Hepatocyte (in vitro differentiated cells): ENCODE measurements around the gene PTPRQ. TPM values are rescaled to one million over a fixed set of nuclear protein-coding genes. Genes with fewer than 3 reads are reported as not detected.

Experiments used
- DNase-seq: peaks from one replicate; pipeline ENCODE4 v3.0.0-alpha.2; 2016; ENCODE audit warnings: low spot score
- H2AFZ ChIP-seq: fragments of 200-600 bp; sonication (generic); 2 replicates; pipeline ENCODE4 v1.6.0; 2016; ENCODE audit warnings: antibody characterized with exemption, mild to moderate bottlenecking
- H3K27ac ChIP-seq: fragments of 200-600 bp; sonication (generic); 2 replicates; pipeline ENCODE4 v1.5.1; 2016; ENCODE audit warnings: mild to moderate bottlenecking
- H3K27me3 ChIP-seq: fragments of 200-600 bp; sonication (generic); 2 replicates; pipeline ENCODE4 v1.6.1; 2016
- H3K36me3 ChIP-seq: fragments of 200-600 bp; sonication (generic); replicated peaks from 2 replicates; pipeline ENCODE4 v1.5.1; 2016; ENCODE audit warnings: low read depth; ENCODE audit not compliant: insufficient read depth
- H3K4me1 ChIP-seq: fragments of 200-600 bp; sonication (generic); 2 replicates; pipeline ENCODE4 v1.5.1; 2016; ENCODE audit warnings: mild to moderate bottlenecking, moderate library complexity; ENCODE audit not compliant: insufficient read depth
- H3K4me2 ChIP-seq: fragments of 200-600 bp; sonication (generic); 2 replicates; pipeline ENCODE4 v1.6.0; 2016
- H3K4me3 ChIP-seq: fragments of 200-600 bp; sonication (generic); 2 replicates; pipeline ENCODE4 v1.5.1; 2016; ENCODE audit warnings: mild to moderate bottlenecking
- H3K79me2 ChIP-seq: fragments of 200-600 bp; sonication (generic); 2 replicates; pipeline ENCODE4 v1.6.0; 2017; ENCODE audit warnings: mild to moderate bottlenecking
- H3K9me2 ChIP-seq: fragments of 200-600 bp; sonication (generic); replicated peaks from 2 replicates; pipeline ENCODE4 v1.6.0; 2017; ENCODE audit warnings: mild to moderate bottlenecking; ENCODE audit not compliant: insufficient read depth
- H3K9me3 ChIP-seq: fragments of 200-600 bp; sonication (generic); 2 replicates; pipeline ENCODE4 v1.5.1; 2016; ENCODE audit warnings: low read depth, mild to moderate bottlenecking
- H4K20me1 ChIP-seq: fragments of 200-600 bp; sonication (generic); 2 replicates; pipeline ENCODE4 v1.6.0; 2016; ENCODE audit warnings: mild to moderate bottlenecking; ENCODE audit not compliant: insufficient read depth, poor library complexity, severe bottlenecking
- EZH2 ChIP-seq: fragments of 200-600 bp; sonication (generic); IDR thresholded peaks from 2 replicates; pipeline ENCODE4 v1.6.1; 2016; ENCODE audit warnings: antibody characterized with exemption, mild to moderate bottlenecking, borderline replicate concordance
- EZH2phosphoT487 ChIP-seq: fragments of 200-600 bp; sonication (generic); IDR thresholded peaks from one replicate; pipeline ENCODE4 v1.6.1; 2018; ENCODE audit warnings: antibody characterized with exemption, mild to moderate bottlenecking, low read depth, moderate library complexity; ENCODE audit not compliant: unreplicated experiment, severe bottlenecking
- WGBS: methylation state at CpG from one replicate; pipeline ENCODE4 v1.1.6; 2016; ENCODE audit warnings: low lambda C conversion rate; ENCODE audit errors: missing lambda C conversion rate; 5-methylcytosine and 5-hydroxymethylcytosine counted together
- polyA plus RNA-seq: library from polyadenylated mRNA; unstranded; fragments of >200 nt; fragmentation: Nextera tagmentation; extraction: Ambion mirVana; gene quantifications from 2 replicates; pipeline ENCODE4 v1.2.1, GENCODE V29; 2016
- total RNA-seq: library from RNA; depleted of rRNA; stranded (reverse); fragments of >200 nt; gene quantifications from 2 replicates; pipeline ENCODE4 v1.2.3, GENCODE V29; 2014
- TF ChIP-seq, protein P1 (sequence below): fragments of 200-600 bp; sonication (generic); IDR thresholded peaks from 2 replicates; pipeline ENCODE4 v1.5.1; 2016; ENCODE audit warnings: antibody characterized with exemption, mild to moderate bottlenecking; ENCODE audit not compliant: poor library complexity

The PTPRQ gene
- total and polyA plus RNA-seq, 2 experiments from 2014 or later, result 0.03 TPM; not detected in 1

DNA sequence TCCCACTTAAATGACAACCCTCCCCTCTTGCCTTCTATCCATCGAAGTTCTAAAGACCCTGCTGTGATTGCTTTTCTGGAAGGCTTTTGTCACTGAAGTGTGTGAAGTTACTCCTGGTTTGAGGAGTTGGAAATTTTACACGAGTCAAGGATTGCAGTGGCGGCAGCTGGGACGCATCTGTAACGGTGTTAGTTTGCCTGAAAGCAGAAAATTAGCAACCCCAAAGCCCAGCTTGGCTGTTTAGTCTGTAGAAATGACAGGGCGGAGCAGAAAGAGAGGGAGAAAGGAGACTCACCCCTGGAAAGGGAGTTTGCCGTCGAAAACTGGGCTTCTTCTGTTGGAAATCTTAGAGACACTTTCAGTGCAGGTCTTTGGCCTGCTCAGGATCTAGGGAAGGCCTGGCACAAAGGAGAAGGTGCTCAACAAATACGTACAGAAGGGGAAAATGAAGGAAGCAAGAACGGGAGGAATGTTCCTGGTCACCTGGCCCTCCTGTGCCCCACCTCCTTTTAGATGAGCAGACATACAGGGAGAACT is 271.7 kb downstream of the PTPRQ start:
- TF ChIP-seq, protein P1, sequence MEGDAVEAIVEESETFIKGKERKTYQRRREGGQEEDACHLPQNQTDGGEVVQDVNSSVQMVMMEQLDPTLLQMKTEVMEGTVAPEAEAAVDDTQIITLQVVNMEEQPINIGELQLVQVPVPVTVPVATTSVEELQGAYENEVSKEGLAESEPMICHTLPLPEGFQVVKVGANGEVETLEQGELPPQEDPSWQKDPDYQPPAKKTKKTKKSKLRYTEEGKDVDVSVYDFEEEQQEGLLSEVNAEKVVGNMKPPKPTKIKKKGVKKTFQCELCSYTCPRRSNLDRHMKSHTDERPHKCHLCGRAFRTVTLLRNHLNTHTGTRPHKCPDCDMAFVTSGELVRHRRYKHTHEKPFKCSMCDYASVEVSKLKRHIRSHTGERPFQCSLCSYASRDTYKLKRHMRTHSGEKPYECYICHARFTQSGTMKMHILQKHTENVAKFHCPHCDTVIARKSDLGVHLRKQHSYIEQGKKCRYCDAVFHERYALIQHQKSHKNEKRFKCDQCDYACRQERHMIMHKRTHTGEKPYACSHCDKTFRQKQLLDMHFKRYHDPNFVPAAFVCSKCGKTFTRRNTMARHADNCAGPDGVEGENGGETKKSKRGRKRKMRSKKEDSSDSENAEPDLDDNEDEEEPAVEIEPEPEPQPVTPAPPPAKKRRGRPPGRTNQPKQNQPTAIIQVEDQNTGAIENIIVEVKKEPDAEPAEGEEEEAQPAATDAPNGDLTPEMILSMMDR, result no peak
- no peak for TF ChIP-seq EZH2
- TF ChIP-seq EZH2phosphoT487, result no peak
- Histone ChIP-seq H3K4me1 (no peaks in the 10 kb centered on the region), H4K20me1 (no peaks in the 10 kb centered on the region), H3K9me2 (no peaks in the 10 kb centered on the region), H3K9me3 (no peaks in the 10 kb centered on the region), H2AFZ (no peak overlapping the region), H3K79me2 (no peaks in the 10 kb centered on the region), H3K4me2 (no peak overlapping the region), H3K27me3 (peaks cover 43% of the 10 kb centered on the region), H3K4me3 (no peak overlapping the region), H3K27ac (no peak overlapping the region), H3K36me3 (no peaks in the 10 kb centered on the region)
- WGBS, result 60% methylated on average over 10 of the region's 10 CpGs
- no peak for DNase-seq

DNA sequence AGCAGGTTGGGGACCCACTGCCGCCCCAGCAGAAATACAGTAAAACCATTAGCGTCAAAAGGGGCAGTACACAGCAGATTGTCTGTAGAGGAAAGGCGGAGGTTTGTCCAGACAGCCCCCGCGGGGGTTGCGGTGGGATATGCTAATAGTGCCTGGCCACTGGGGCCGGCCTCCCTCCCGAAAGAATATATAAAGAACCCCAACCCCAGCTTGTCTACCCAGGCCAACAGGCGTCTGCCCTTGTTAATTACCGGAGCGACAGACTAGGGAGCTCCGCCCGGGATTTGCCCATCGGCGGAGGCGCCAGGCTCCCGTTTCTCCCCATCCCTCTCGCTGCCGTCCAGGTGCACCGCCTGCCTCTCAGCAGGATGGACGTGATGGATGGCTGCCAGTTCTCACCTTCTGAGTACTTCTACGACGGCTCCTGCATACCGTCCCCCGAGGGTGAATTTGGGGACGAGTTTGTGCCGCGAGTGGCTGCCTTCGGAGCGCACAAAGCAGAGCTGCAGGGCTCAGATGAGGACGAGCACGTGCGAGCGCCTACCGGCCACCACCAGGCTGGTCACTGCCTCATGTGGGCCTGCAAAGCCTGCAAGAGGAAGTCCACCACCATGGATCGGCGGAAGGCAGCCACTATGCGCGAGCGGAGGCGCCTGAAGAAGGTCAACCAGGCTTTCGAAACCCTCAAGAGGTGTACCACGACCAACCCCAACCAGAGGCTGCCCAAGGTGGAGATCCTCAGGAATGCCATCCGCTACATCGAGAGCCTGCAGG is 272.8 kb downstream of the PTPRQ start, which contains the start of gene MYF5:
Gene MYF5, plus strand, starts transcription at position 217 of the 774 bp plus-strand sequence. Its CDS starts 152 bp downstream, at position 369.
- Histone ChIP-seq H3K4me2 (no peak within 1 kb of the TSS), H3K4me1 (no peaks in the 10 kb centered on the region), H3K79me2 (no peaks in the 10 kb centered on the region), H3K4me3 (no peak within 1 kb of the TSS), H3K27ac (no peak within 1 kb of the TSS), H3K9me3 (no peaks in the 10 kb centered on the region), H4K20me1 (no peaks in the 10 kb centered on the region), H3K36me3 (no peaks in the 10 kb centered on the region), H3K27me3 (peaks cover 32% of the 10 kb centered on the region), H3K9me2 (no peaks in the 10 kb centered on the region), H2AFZ (no peak within 1 kb of the TSS)
- WGBS, result 91% methylated on average over 45 of the region's 45 CpGs
- TF ChIP-seq EZH2phosphoT487 (no peak), EZH2 (no peak)
- TF ChIP-seq, protein P1, result no peak
- no peak for DNase-seq

DNA sequence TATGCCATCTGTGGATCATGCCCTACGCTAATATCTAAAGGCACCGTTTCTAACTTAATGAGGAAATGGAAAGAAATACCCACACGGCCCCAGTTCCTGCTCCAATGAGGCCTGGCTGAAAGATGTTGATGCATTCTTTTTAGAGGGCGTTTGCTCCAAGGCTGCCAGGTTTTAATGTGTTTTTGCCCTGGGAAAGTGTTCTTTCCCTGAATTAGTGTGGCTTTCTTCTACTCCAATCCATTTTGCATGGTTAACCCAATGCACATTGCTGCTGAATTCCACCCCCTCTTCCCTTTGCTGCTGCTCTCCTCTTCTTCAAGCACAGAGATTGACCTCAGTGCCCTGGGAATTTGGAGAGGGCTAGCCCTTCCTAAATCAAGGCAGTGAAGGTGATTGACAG is 273.8 kb downstream of the PTPRQ start:
- H4K20me1 ChIP-seq, result no peaks in the 10 kb centered on the region
- H3K27me3 ChIP-seq, result peaks cover 28% of the 10 kb centered on the region
- H3K4me2 ChIP-seq, result no peak overlapping the region
- H3K9me3 ChIP-seq, result no peaks in the 10 kb centered on the region
- H3K4me1 ChIP-seq, result no peaks in the 10 kb centered on the region
- WGBS, result 92% methylated on average over 4 of the region's 4 CpGs
- no peaks in the 10 kb centered on the region for H3K79me2 ChIP-seq
- no peak for DNase-seq
- H3K36me3 ChIP-seq, result no peaks in the 10 kb centered on the region
- H3K27ac ChIP-seq, result no peak overlapping the region
- no peak overlapping the region for H3K4me3 ChIP-seq
- no peak for TF ChIP-seq EZH2
- TF ChIP-seq, protein P1, result no peak
- TF ChIP-seq EZH2phosphoT487, result no peak
- H3K9me2 ChIP-seq, result no peaks in the 10 kb centered on the region
- H2AFZ ChIP-seq, result no peak overlapping the region
